Neural cell (in vitro differentiated cells): Measurements from ENCODE around the gene USP40. TPM values are rescaled to one million over a fixed set of nuclear protein-coding genes. Genes with fewer than 3 reads are reported as not detected.

Experiments used
- H2AFZ ChIP-seq: fragments of 200-600, 300-800 bp; sonication (generic), shearing (Covaris generic); 2 replicates; pipeline ENCODE4 v1.6.0; 2014; ENCODE audit warnings: low read depth, mild to moderate bottlenecking, antibody characterized with exemption, low read length, moderate library complexity
- H3F3A ChIP-seq: fragments of 200-600 bp; shearing (Covaris generic); 2 replicates; pipeline ENCODE4 v1.6.1; 2016; ENCODE audit warnings: mild to moderate bottlenecking, moderate library complexity, mixed read lengths, antibody characterized with exemption, low read length; ENCODE audit not compliant: insufficient read depth, poor library complexity, severe bottlenecking
- H3K27ac ChIP-seq: fragments of 200-600, 300-800 bp; sonication (generic), shearing (Covaris generic); 2 replicates; pipeline ENCODE4 v1.5.1; 2014; ENCODE audit warnings: mild to moderate bottlenecking, low read length, moderate library complexity
- H3K27me3 ChIP-seq: fragments of 300-800, 200-600 bp; sonication (generic), shearing (Covaris generic); 2 replicates; pipeline ENCODE4 v1.6.0; 2014; ENCODE audit warnings: mild to moderate bottlenecking, low read depth, low read length, moderate library complexity; ENCODE audit not compliant: insufficient read depth
- H3K36me3 ChIP-seq: fragments of 300-800, 200-600 bp; sonication (generic), shearing (Covaris generic); 2 replicates; pipeline ENCODE4 v1.5.1; 2014; ENCODE audit warnings: mild to moderate bottlenecking, antibody characterized with exemption, low read length, moderate library complexity; ENCODE audit not compliant: insufficient read depth
- H3K4me2 ChIP-seq: fragments of 300-800, 200-600 bp; sonication (generic), shearing (Covaris generic); 2 replicates; pipeline ENCODE4 v1.6.0; 2014; ENCODE audit warnings: mild to moderate bottlenecking, low read length
- H3K4me3 ChIP-seq: fragments of 300-800, 200-600 bp; sonication (generic), shearing (Covaris generic); 2 replicates; pipeline ENCODE4 v1.5.1; 2014; ENCODE audit warnings: mild to moderate bottlenecking, low read length, moderate library complexity
- H3K79me2 ChIP-seq: fragments of 200-600 bp; shearing (Covaris generic); replicated peaks from 2 replicates; pipeline ENCODE4 v1.6.0; 2014; ENCODE audit warnings: mild to moderate bottlenecking, low read length, moderate library complexity; ENCODE audit not compliant: insufficient read depth
- H3K9ac ChIP-seq: fragments of 300-800, 200-600 bp; sonication (generic), shearing (Covaris generic); 2 replicates; pipeline ENCODE4 v1.6.1; 2016; ENCODE audit warnings: mild to moderate bottlenecking, low read length, mixed read lengths
- H3K9me2 ChIP-seq: fragments of 200-600 bp; shearing (Covaris generic); 2 replicates; pipeline ENCODE4 v1.6.1; 2016; ENCODE audit warnings: mild to moderate bottlenecking, low read length, mixed read lengths; ENCODE audit not compliant: insufficient read depth
- H3K9me3 ChIP-seq: fragments of 200-600, 300-800 bp; sonication (generic), shearing (Covaris generic); 2 replicates; pipeline ENCODE4 v1.6.1; 2016; ENCODE audit warnings: mild to moderate bottlenecking, mixed run types, low read length, moderate library complexity, mixed read lengths
- H4K20me1 ChIP-seq: fragments of 200-600 bp; shearing (Covaris generic); 2 replicates; pipeline ENCODE4 v1.6.1; 2016; ENCODE audit warnings: mild to moderate bottlenecking, mixed run types; ENCODE audit not compliant: insufficient read depth
- EP300 ChIP-seq: fragments of 450-650 bp; conservative IDR thresholded peaks from 2 replicates; pipeline ENCODE4 v1.6.1; 2014; ENCODE audit warnings: antibody characterized with exemption, mild to moderate bottlenecking, moderate library complexity; ENCODE audit not compliant: poor library complexity, severe bottlenecking
- EZH2 ChIP-seq: fragments of 200-600, 300-800 bp; shearing (Covaris generic), sonication (generic); IDR thresholded peaks from 2 replicates; pipeline ENCODE4 v1.6.1; 2014; ENCODE audit warnings: antibody characterized with exemption, low read length, borderline replicate concordance, mild to moderate bottlenecking; ENCODE audit not compliant: insufficient read depth, poor library complexity, severe bottlenecking
- MXI1 ChIP-seq: fragments of 450-650 bp; conservative IDR thresholded peaks from 2 replicates; pipeline ENCODE4 v1.6.1; 2014; ENCODE audit warnings: antibody characterized with exemption, mild to moderate bottlenecking; ENCODE audit not compliant: poor library complexity, severe bottlenecking
- POLR2AphosphoS5 ChIP-seq: IDR thresholded peaks from 2 replicates; pipeline ENCODE4 v1.6.1; 2012
- RAD21 ChIP-seq: fragments of 450-650 bp; conservative IDR thresholded peaks from 2 replicates; pipeline ENCODE4 v1.6.1; 2014; ENCODE audit warnings: antibody characterized with exemption, mild to moderate bottlenecking, moderate library complexity
- SMC3 ChIP-seq: fragments of 450-650 bp; conservative IDR thresholded peaks from 2 replicates; pipeline ENCODE4 v1.6.1; 2014; ENCODE audit warnings: antibody characterized with exemption, mild to moderate bottlenecking, moderate library complexity; ENCODE audit not compliant: poor library complexity
- TAF1 ChIP-seq: IDR thresholded peaks from 2 replicates; pipeline ENCODE4 v1.6.1; 2012; ENCODE audit warnings: low read depth
- polyA plus RNA-seq: library from polyadenylated mRNA; depleted of rRNA; stranded (reverse); fragments of >200 nt; gene quantifications from 2 replicates; pipeline ENCODE4 v1.2.3, GENCODE V29; 2014
- TF ChIP-seq, protein P1 (sequence below): IDR thresholded peaks from 2 replicates; pipeline ENCODE4 v1.6.1; 2012; ENCODE audit warnings: borderline replicate concordance
- TF ChIP-seq, protein P2 (sequence below): fragments of 450-650 bp; IDR thresholded peaks from 2 replicates; pipeline ENCODE4 v1.5.1; 2014; ENCODE audit warnings: antibody characterized with exemption, mild to moderate bottlenecking, moderate library complexity; ENCODE audit not compliant: poor library complexity, severe bottlenecking

Gene USP40
- polyA plus RNA-seq, 1 donor from 2014 or later = 33.3 TPM

DNA sequence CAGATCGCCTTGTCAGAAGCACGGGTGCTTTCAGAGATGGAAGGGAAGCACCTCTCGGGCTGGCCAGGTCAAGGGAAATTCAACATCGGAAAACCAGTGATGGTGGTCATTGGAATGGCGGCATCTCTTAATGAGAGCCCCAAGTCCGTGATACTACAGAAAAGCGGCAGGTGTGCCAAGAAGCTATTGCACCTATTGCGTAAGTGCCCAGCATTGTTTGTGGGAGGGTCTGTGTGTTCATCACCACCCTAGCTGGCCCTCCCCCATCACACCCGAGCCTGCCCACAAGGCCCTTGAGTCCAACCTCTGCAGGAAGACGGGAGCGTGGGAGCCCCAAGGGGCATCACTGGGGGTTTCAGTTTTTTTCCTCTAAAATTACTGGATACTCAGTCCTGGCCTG, 111.6 kb downstream of the USP40 start:
- TF ChIP-seq SMC3 = no peak
- TF ChIP-seq, protein P1, sequence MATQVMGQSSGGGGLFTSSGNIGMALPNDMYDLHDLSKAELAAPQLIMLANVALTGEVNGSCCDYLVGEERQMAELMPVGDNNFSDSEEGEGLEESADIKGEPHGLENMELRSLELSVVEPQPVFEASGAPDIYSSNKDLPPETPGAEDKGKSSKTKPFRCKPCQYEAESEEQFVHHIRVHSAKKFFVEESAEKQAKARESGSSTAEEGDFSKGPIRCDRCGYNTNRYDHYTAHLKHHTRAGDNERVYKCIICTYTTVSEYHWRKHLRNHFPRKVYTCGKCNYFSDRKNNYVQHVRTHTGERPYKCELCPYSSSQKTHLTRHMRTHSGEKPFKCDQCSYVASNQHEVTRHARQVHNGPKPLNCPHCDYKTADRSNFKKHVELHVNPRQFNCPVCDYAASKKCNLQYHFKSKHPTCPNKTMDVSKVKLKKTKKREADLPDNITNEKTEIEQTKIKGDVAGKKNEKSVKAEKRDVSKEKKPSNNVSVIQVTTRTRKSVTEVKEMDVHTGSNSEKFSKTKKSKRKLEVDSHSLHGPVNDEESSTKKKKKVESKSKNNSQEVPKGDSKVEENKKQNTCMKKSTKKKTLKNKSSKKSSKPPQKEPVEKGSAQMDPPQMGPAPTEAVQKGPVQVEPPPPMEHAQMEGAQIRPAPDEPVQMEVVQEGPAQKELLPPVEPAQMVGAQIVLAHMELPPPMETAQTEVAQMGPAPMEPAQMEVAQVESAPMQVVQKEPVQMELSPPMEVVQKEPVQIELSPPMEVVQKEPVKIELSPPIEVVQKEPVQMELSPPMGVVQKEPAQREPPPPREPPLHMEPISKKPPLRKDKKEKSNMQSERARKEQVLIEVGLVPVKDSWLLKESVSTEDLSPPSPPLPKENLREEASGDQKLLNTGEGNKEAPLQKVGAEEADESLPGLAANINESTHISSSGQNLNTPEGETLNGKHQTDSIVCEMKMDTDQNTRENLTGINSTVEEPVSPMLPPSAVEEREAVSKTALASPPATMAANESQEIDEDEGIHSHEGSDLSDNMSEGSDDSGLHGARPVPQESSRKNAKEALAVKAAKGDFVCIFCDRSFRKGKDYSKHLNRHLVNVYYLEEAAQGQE = no peak
- no peak for TF ChIP-seq MXI1
- no peak for TF ChIP-seq EP300
- TF ChIP-seq, protein P2, sequence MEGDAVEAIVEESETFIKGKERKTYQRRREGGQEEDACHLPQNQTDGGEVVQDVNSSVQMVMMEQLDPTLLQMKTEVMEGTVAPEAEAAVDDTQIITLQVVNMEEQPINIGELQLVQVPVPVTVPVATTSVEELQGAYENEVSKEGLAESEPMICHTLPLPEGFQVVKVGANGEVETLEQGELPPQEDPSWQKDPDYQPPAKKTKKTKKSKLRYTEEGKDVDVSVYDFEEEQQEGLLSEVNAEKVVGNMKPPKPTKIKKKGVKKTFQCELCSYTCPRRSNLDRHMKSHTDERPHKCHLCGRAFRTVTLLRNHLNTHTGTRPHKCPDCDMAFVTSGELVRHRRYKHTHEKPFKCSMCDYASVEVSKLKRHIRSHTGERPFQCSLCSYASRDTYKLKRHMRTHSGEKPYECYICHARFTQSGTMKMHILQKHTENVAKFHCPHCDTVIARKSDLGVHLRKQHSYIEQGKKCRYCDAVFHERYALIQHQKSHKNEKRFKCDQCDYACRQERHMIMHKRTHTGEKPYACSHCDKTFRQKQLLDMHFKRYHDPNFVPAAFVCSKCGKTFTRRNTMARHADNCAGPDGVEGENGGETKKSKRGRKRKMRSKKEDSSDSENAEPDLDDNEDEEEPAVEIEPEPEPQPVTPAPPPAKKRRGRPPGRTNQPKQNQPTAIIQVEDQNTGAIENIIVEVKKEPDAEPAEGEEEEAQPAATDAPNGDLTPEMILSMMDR = no peak
- no peak for TF ChIP-seq POLR2AphosphoS5
- TF ChIP-seq EZH2 = no peak
- TF ChIP-seq TAF1 = no peak
- no peak for TF ChIP-seq RAD21
- H3K4me3 ChIP-seq = no peak overlapping the region
- no peaks in the 10 kb centered on the region for H3F3A ChIP-seq
- no peak overlapping the region for H3K9ac ChIP-seq
- no peaks in the 10 kb centered on the region for H3K9me2 ChIP-seq
- H2AFZ ChIP-seq = no peak overlapping the region
- no peak overlapping the region for H3K27ac ChIP-seq
- H3K4me2 ChIP-seq = no peak overlapping the region
- H3K36me3 ChIP-seq = no peaks in the 10 kb centered on the region
- H4K20me1 ChIP-seq = no peaks in the 10 kb centered on the region
- no peaks in the 10 kb centered on the region for H3K79me2 ChIP-seq
- no peaks in the 10 kb centered on the region for H3K9me3 ChIP-seq
- H3K27me3 ChIP-seq = no peaks in the 10 kb centered on the region

DNA sequence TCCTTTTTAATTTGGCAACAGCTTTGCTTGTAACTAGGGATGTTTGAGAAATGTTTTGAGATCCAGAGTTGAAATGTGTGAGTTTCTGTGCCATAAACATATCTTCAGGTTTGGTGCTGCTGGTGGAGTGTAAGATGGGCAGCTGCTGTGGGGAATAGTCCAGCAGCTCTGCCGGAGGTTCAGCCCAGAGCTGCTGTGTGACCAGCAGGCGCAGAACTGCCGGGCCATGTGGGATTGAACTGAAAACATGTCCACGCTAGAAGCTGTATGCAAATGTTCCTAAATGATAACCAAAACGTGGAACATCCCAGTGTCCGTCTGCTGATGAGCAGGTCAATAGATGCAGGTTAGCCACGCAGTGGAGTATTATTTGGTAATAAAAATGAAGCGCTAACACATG, 112.7 kb downstream of the USP40 start:
- no peaks in the 10 kb centered on the region for H3K9me2 ChIP-seq
- no peak overlapping the region for H3K4me2 ChIP-seq
- H3K9me3 ChIP-seq = no peaks in the 10 kb centered on the region
- no peak overlapping the region for H2AFZ ChIP-seq
- H3F3A ChIP-seq = no peaks in the 10 kb centered on the region
- no peaks in the 10 kb centered on the region for H3K27me3 ChIP-seq
- H3K27ac ChIP-seq = no peak overlapping the region
- H3K79me2 ChIP-seq = no peaks in the 10 kb centered on the region
- no peak overlapping the region for H3K4me3 ChIP-seq
- TF ChIP-seq TAF1 (no peak), POLR2AphosphoS5 (no peak), SMC3 (no peak), MXI1 (no peak), EP300 (no peak), RAD21 (no peak), EZH2 (no peak)
- TF ChIP-seq, protein P2 = no peak
- TF ChIP-seq, protein P1 = no peak
- H3K36me3 ChIP-seq = no peaks in the 10 kb centered on the region
- no peak overlapping the region for H3K9ac ChIP-seq
- H4K20me1 ChIP-seq = no peaks in the 10 kb centered on the region
